NCI-H1417 (cell line): ENCODE measurements around the gene BRIX1.

Experiments used
- DNase-seq, 3 experiments: peaks; one replicate each; lab custom pipeline; 2025; lab: John Stamatoyannopoulos, UW

Gene BRIX1

GRCh38 chr5:34915139-34915855, at the start of gene BRIX1, which contains the start of gene RAD1:
BRIX1 (plus strand) TSS chr5:34915711; CDS start chr5:34915739, 28 bp downstream.
RAD1 (minus strand) TSS chr5:34915504; CDS start chr5:34914892, 612 bp downstream.
- peak; percentile 97 to 99 (median 98) for DNase-seq

GRCh38 chr5:34866989-34867471, 48.5 kb upstream of the BRIX1 start:
- no peak for DNase-seq

GRCh38 chr5:34867660-34868059, 47.9 kb upstream of the BRIX1 start:
- no peak for DNase-seq

GRCh38 chr5:34868791-34869190, 46.7 kb upstream of the BRIX1 start:
- no peak for DNase-seq

- DNase-seq = no peak
Measured at GRCh38 chr5:34869256-34869655, 46.3 kb upstream of the BRIX1 start.

GRCh38 chr5:34870382-34870781, 45.1 kb upstream of the BRIX1 start:
- no peak for DNase-seq

- DNase-seq = no peak
Measured at GRCh38 chr5:34876275-34876674, 39.2 kb upstream of the BRIX1 start.

GRCh38 chr5:34881246-34881645, 34.3 kb upstream of the BRIX1 start:
- DNase-seq = no peak

- DNase-seq = no peak
Measured at GRCh38 chr5:34886392-34887119, 29.0 kb upstream of the BRIX1 start.

GRCh38 chr5:34889394-34889793, 26.1 kb upstream of the BRIX1 start:
- DNase-seq = no peak

GRCh38 chr5:34891981-34892380, 23.5 kb upstream of the BRIX1 start:
- no peak for DNase-seq

- no peak for DNase-seq
Measured at GRCh38 chr5:34892414-34892813, 23.1 kb upstream of the BRIX1 start.

GRCh38 chr5:34894716-34895115, 20.8 kb upstream of the BRIX1 start:
- DNase-seq = no peak

GRCh38 chr5:34895641-34896419, 19.7 kb upstream of the BRIX1 start:
- no peak for DNase-seq

- DNase-seq = no peak
Measured at GRCh38 chr5:34897646-34898045, 17.9 kb upstream of the BRIX1 start.

GRCh38 chr5:34898258-34898895, 17.1 kb upstream of the BRIX1 start:
- DNase-seq = peak; percentile 56 to 87 (median 68)

GRCh38 chr5:34899066-34899465, 16.4 kb upstream of the BRIX1 start:
- no peak for DNase-seq

GRCh38 chr5:34900652-34901051, 14.9 kb upstream of the BRIX1 start:
- DNase-seq = peak in 2 of 3 experiments; percentile 36 to 83

- no peak for DNase-seq
Measured at GRCh38 chr5:34903260-34903659, 12.3 kb upstream of the BRIX1 start.

- DNase-seq = no peak
Measured at GRCh38 chr5:34905564-34905963, 9.9 kb upstream of the BRIX1 start.

- DNase-seq = no peak
Measured at GRCh38 chr5:34913072-34913471, 2.4 kb upstream of the BRIX1 start.

- no peak for DNase-seq
Measured at GRCh38 chr5:34914671-34915138, 806 bp upstream of the BRIX1 start.
